ENCODE data around the gene ZER1. TPM values are rescaled to one million over a fixed set of nuclear protein-coding genes. Genes with fewer than 3 reads are reported as not detected.

Gene ZER1
- total RNA-seq, 1 experiment from 2014 or later, result 15.2 TPM

GRCh38 chr9:128706045-128706444, 65.7 kb downstream of the ZER1 start:
- no peak overlapping the region for H3K4me3 Mint-ChIP-seq (ENCODE audit: low read depth, unreplicated experiment)
- H3K36me3 Mint-ChIP-seq (ENCODE audit: insufficient read depth, unreplicated experiment), result peaks cover 16% of the 10 kb centered on the region
- H3K27me3 Mint-ChIP-seq (ENCODE audit: unreplicated experiment), result no peaks in the 10 kb centered on the region
- no TSS peak for BruUV-seq (replicated peaks)
- H3K27ac Mint-ChIP-seq (ENCODE audit: unreplicated experiment), result no peak overlapping the region
- TF ChIP-seq CTCF (IDR thresholded peaks at IDR 0.05; ENCODE audit: unreplicated experiment), result no peak
- intact Hi-C loops (cut with micrococcal nuclease; ENCODE audit: unreplicated experiment), result no loop called here
- CTCF ChIA-PET, result no interaction called here
- no peaks in the 10 kb centered on the region for H3K9me3 Mint-ChIP-seq (ENCODE audit: low read depth, unreplicated experiment)
- H3K4me1 Mint-ChIP-seq (ENCODE audit: low read depth, unreplicated experiment), result no peaks in the 10 kb centered on the region
- no peak for DNase-seq

- no peak for TF ChIP-seq CTCF (IDR thresholded peaks at IDR 0.05; ENCODE audit: unreplicated experiment)
- CTCF ChIA-PET, result no interaction called here
- H3K27me3 Mint-ChIP-seq (ENCODE audit: unreplicated experiment), result no peaks in the 10 kb centered on the region
- intact Hi-C loops (cut with micrococcal nuclease; ENCODE audit: unreplicated experiment), result no loop called here
- peaks cover 16% of the 10 kb centered on the region for H3K36me3 Mint-ChIP-seq (ENCODE audit: insufficient read depth, unreplicated experiment)
- no peak for DNase-seq
- no peak overlapping the region for H3K27ac Mint-ChIP-seq (ENCODE audit: unreplicated experiment)
- H3K4me1 Mint-ChIP-seq (ENCODE audit: low read depth, unreplicated experiment), result no peaks in the 10 kb centered on the region
- no peak overlapping the region for H3K4me3 Mint-ChIP-seq (ENCODE audit: low read depth, unreplicated experiment)
- BruUV-seq (replicated peaks), result no TSS peak
- no peaks in the 10 kb centered on the region for H3K9me3 Mint-ChIP-seq (ENCODE audit: low read depth, unreplicated experiment)
Measured at GRCh38 chr9:128705051-128705965, 66.4 kb downstream of the ZER1 start.

GRCh38 chr9:128704356-128704670, 67.4 kb downstream of the ZER1 start:
- intact Hi-C loops (cut with micrococcal nuclease; ENCODE audit: unreplicated experiment), result no loop called here
- TF ChIP-seq CTCF (IDR thresholded peaks at IDR 0.05; ENCODE audit: unreplicated experiment), result no peak
- H3K27me3 Mint-ChIP-seq (ENCODE audit: unreplicated experiment), result no peaks in the 10 kb centered on the region
- H3K9me3 Mint-ChIP-seq (ENCODE audit: low read depth, unreplicated experiment), result no peaks in the 10 kb centered on the region
- CTCF ChIA-PET, result no interaction called here
- H3K4me1 Mint-ChIP-seq (ENCODE audit: low read depth, unreplicated experiment), result no peaks in the 10 kb centered on the region
- H3K27ac Mint-ChIP-seq (ENCODE audit: unreplicated experiment), result no peak overlapping the region
- H3K4me3 Mint-ChIP-seq (ENCODE audit: low read depth, unreplicated experiment), result no peak overlapping the region
- DNase-seq, result no peak
- BruUV-seq (replicated peaks), result no TSS peak
- peaks cover 16% of the 10 kb centered on the region for H3K36me3 Mint-ChIP-seq (ENCODE audit: insufficient read depth, unreplicated experiment)

GRCh38 chr9:128703616-128704355, 67.9 kb downstream of the ZER1 start:
- CTCF ChIA-PET, result no interaction called here
- BruUV-seq (replicated peaks), result no TSS peak
- H3K4me3 Mint-ChIP-seq (ENCODE audit: low read depth, unreplicated experiment), result peak overlapping the region; percentile 75
- H3K9me3 Mint-ChIP-seq (ENCODE audit: low read depth, unreplicated experiment), result no peaks in the 10 kb centered on the region
- no peaks in the 10 kb centered on the region for H3K27me3 Mint-ChIP-seq (ENCODE audit: unreplicated experiment)
- H3K36me3 Mint-ChIP-seq (ENCODE audit: insufficient read depth, unreplicated experiment), result peaks cover 16% of the 10 kb centered on the region
- TF ChIP-seq CTCF (IDR thresholded peaks at IDR 0.05; ENCODE audit: unreplicated experiment), result no peak
- H3K27ac Mint-ChIP-seq (ENCODE audit: unreplicated experiment), result no peak overlapping the region
- DNase-seq, result no peak
- intact Hi-C loops (cut with micrococcal nuclease; ENCODE audit: unreplicated experiment), result no loop called here
- no peaks in the 10 kb centered on the region for H3K4me1 Mint-ChIP-seq (ENCODE audit: low read depth, unreplicated experiment)

Measured in Calu3 (cell line).